Tibial artery (tissue), 4 donors: ENCODE results near the gene ZNF468.
"Not testable (repeated sequence)": the region's sequence is repeated elsewhere in the genome, so short reads cannot be mapped to it uniquely, and the experiment has no call there.

Source experiments
- DNase-seq, 2 donors: peaks; one replicate each; pipeline ENCODE4 v3.0.0-alpha.2; 2019
- H3K27ac ChIP-seq, 2 donors: fragments of 200-600 bp; sonication (generic) in 1 of 2; 1 replicate in 1 of 2; 2 replicates in 1 of 2; pipeline ENCODE4 v1.5.1; 2018 to 2019; ENCODE audit warnings: mild to moderate bottlenecking in 1 of 2
- H3K27me3 ChIP-seq, 2 donors: fragments of 200-600 bp; sonication (generic) in 1 of 2; one replicate each; pipeline versions ENCODE4 v1.5.1 to v1.6.0; 2016 to 2019
- H3K36me3 ChIP-seq, 3 donors: fragments of 200-600 bp; sonication (generic) in 2 of 3; one replicate each; pipeline ENCODE4 v1.5.1; 2016 to 2019; ENCODE audit warnings: mild to moderate bottlenecking in 2 of 3
- H3K4me1 ChIP-seq, 4 donors: fragments of 200-600 bp; sonication (generic) in 2 of 4; 1 replicate in 3 of 4; 2 replicates in 1 of 4; pipeline ENCODE4 v1.5.1; 2016 to 2019
- H3K4me3 ChIP-seq, 2 donors: fragments of 200-600 bp; sonication (generic) in 1 of 2; 1 replicate in 1 of 2; 2 replicates in 1 of 2; pipeline ENCODE4 v1.5.1; 2018 to 2019; ENCODE audit warnings: mild to moderate bottlenecking in 2 of 2
- H3K9me3 ChIP-seq, 3 donors: fragments of 200-600 bp; sonication (generic) in 1 of 3; one replicate each; pipeline ENCODE4 v1.5.1; 2016 to 2019
- CTCF ChIP-seq, 2 experiments: fragments of 200-600 bp in 1 of 2; fragments of 450-650 bp in 1 of 2; IDR thresholded peaks; one replicate each; pipeline ENCODE4 v1.5.1; 2017 to 2019; ENCODE audit warnings: antibody characterized with exemption in 2 of 2, mild to moderate bottlenecking in 1 of 2, moderate library complexity in 1 of 2
- intact Hi-C: fragments of 100-400 bp; cut with DNase I; formaldehyde crosslinking; loops from one replicate; pipeline ENCODE4 v1.15.0; 2023; ENCODE audit warnings: low total_unique reads

The ZNF468 gene

GRCh38 chr19:52823676-52824075 lies 33.7 kb downstream of the ZNF468 start:
- DNase-seq: no peak
- no peak for TF ChIP-seq CTCF (IDR thresholded peaks at IDR 0.05)
- Histone ChIP-seq H3K27ac (no peak overlapping the region), H3K27me3 (no peaks in the 10 kb centered on the region), H3K36me3 (no peaks in the 10 kb centered on the region), H3K9me3 (no peaks in the 10 kb centered on the region), H3K4me1 (peaks cover 0 to 8% (median 5%) of the 10 kb centered on the region in 4 donors), H3K4me3 (no peak overlapping the region)
- intact Hi-C loops: loop anchor here (5.0 kb wide), 1 partner anchor 34 kb away; the partner anchor contains the start of gene ZNF468

GRCh38 chr19:52821204-52821960 lies 36.0 kb downstream of the ZNF468 start, which contains the start of gene ZNF28:
ZNF28 (minus strand) TSS chr19:52821633; CDS start chr19:52817958, 3,675 bp downstream.
- Histone ChIP-seq H3K36me3 (peaks cover 0 to 22% (median 7%) of the 10 kb centered on the region in 3 donors), H3K27ac (peak within 1 kb of the TSS; percentile 70 to 82), H3K4me3 (peak within 1 kb of the TSS; percentile 65 to 72)
- not testable (repeated sequence) for H3K4me1 ChIP-seq, H3K27me3 ChIP-seq, H3K9me3 ChIP-seq
- DNase-seq: peak; percentile 67 to 87
- intact Hi-C loops: loop anchor here (5.0 kb wide), 1 partner anchor 36 kb away; the partner anchor contains the start of gene ZNF468

- intact Hi-C loops: loop anchor here (5.0 kb wide), 1 partner anchor 37 kb away; the partner anchor contains the start of gene ZNF468
- H3K36me3 ChIP-seq: peaks cover 0 to 29% (median 14%) of the 10 kb centered on the region in 3 donors
- H3K27me3 ChIP-seq, H3K4me1 ChIP-seq, H3K9me3 ChIP-seq: not testable (repeated sequence)
- peak overlapping the region; percentile 65 to 72 for H3K4me3 ChIP-seq
- DNase-seq: peak in 1 of 2 donors; percentile 65
- peak overlapping the region; percentile 70 to 82 for H3K27ac ChIP-seq
These were observed 36.8 kb downstream of the ZNF468 start for GRCh38 chr19:52820472-52821203.

GRCh38 chr19:52809801-52810200 lies 47.6 kb downstream of the ZNF468 start:
- no peak for TF ChIP-seq CTCF (IDR thresholded peaks at IDR 0.05)
- DNase-seq: no peak
- Histone ChIP-seq H3K27ac (no peak overlapping the region), H3K4me3 (no peak overlapping the region), H3K4me1 (no peaks in the 10 kb centered on the region), H3K27me3 (no peaks in the 10 kb centered on the region), H3K9me3 (peaks cover 0 to 34% (median 11%) of the 10 kb centered on the region in 3 donors), H3K36me3 (peaks cover 42 to 74% (median 72%) of the 10 kb centered on the region in 3 donors)
- intact Hi-C loops: loop anchor here (10.0 kb wide), 1 partner anchor 1815 kb away; no protein-coding TSS in a partner anchor

- H3K27ac ChIP-seq, H3K4me3 ChIP-seq, intact Hi-C loops, H3K27me3 ChIP-seq, H3K4me1 ChIP-seq, DNase-seq: not testable (repeated sequence)
- Histone ChIP-seq H3K9me3 (peaks cover 7 to 92% (median 77%) of the 10 kb centered on the region in 3 donors), H3K36me3 (peaks cover 60 to 74% (median 74%) of the 10 kb centered on the region in 3 donors)
These were observed 57.3 kb downstream of the ZNF468 start for GRCh38 chr19:52799950-52800640.

GRCh38 chr19:52789440-52789839 lies 68.0 kb downstream of the ZNF468 start:
- intact Hi-C loops: no loop called here
- no peak overlapping the region for H3K27ac ChIP-seq

More at GRCh38 chr19:52789440-52789839, 68.0 kb downstream of the ZNF468 start:
- Histone ChIP-seq H3K4me3 (no peak overlapping the region), H3K9me3 (peaks cover 0 to 5% (median 0%) of the 10 kb centered on the region in 3 donors), H3K27me3 (no peaks in the 10 kb centered on the region), H3K36me3 (no peaks in the 10 kb centered on the region), H3K4me1 (peaks cover 0 to 13% (median 7%) of the 10 kb centered on the region in 4 donors)
- DNase-seq: no peak
- TF ChIP-seq CTCF (IDR thresholded peaks at IDR 0.05): no peak
